HG03103 (cell line): ENCODE measurements around the gene PAK1IP1.
"Not testable (repeated sequence)": the region's sequence is repeated elsewhere in the genome, so short reads cannot be mapped to it uniquely, and the experiment has no call there.

Source experiments
- ATAC-seq: cut with Tn5 transposase; IDR thresholded peaks from one replicate; pipeline ENCODE4 v1.9.1; 2021; ENCODE audit warnings: low read depth; ENCODE audit not compliant: unreplicated experiment

PAK1IP1 gene

GRCh38 chr6:10740061-10740460 lies 45.3 kb downstream of the PAK1IP1 start:
- ATAC-seq = no peak

GRCh38 chr6:10741643-10742042 lies 46.9 kb downstream of the PAK1IP1 start:
- ATAC-seq = not testable (repeated sequence)

- no peak for ATAC-seq
Observed at GRCh38 chr6:10742251-10742650, 47.5 kb downstream of the PAK1IP1 start.

- no peak for ATAC-seq
Observed at GRCh38 chr6:10743515-10743914, 48.7 kb downstream of the PAK1IP1 start.

GRCh38 chr6:10745116-10745515 lies 50.3 kb downstream of the PAK1IP1 start:
- ATAC-seq = no peak

GRCh38 chr6:10746915-10747250 lies 52.1 kb downstream of the PAK1IP1 start:
- ATAC-seq = no peak

- ATAC-seq = peak; percentile 97
Observed at GRCh38 chr6:10747251-10747972, 52.6 kb downstream of the PAK1IP1 start, which contains the start of gene TMEM14B. TMEM14B (plus strand) TSS chr6:10747805; CDS start chr6:10749246, 1,441 bp downstream.

- no peak for ATAC-seq
Observed at GRCh38 chr6:10749734-10750133, 55.0 kb downstream of the PAK1IP1 start.

GRCh38 chr6:10750568-10750967 lies 55.8 kb downstream of the PAK1IP1 start:
- not testable (repeated sequence) for ATAC-seq

GRCh38 chr6:10751757-10752156 lies 57.0 kb downstream of the PAK1IP1 start:
- not testable (repeated sequence) for ATAC-seq

- no peak for ATAC-seq
Observed at GRCh38 chr6:10756085-10756484, 61.3 kb downstream of the PAK1IP1 start.
